H54 (cell line): ENCODE results near the gene C3orf20.

Experiments used
- DNase-seq: peaks from one replicate; pipeline ENCODE4 v3.0.0; 2011; ENCODE audit warnings: low spot score, mixed read lengths; ENCODE audit not compliant: insufficient read length
- FAIRE-seq: peaks from 3 replicates; lab custom pipeline; 2011; peaks lifted over from hg19 to GRCh38; lab: Jason Lieb, UNC
- POLR2A ChIP-seq: IDR thresholded peaks from 2 replicates; pipeline ENCODE4 v1.6.1; 2011; ENCODE audit warnings: low read depth, mild to moderate bottlenecking, low read length

The C3orf20 gene

GRCh38 chr3:14789221-14789620 lies 114.3 kb downstream of the C3orf20 start:
- no peak for FAIRE-seq
- no peak for TF ChIP-seq POLR2A
- no peak for DNase-seq

- no peak for TF ChIP-seq POLR2A
- DNase-seq = no peak
- FAIRE-seq = no peak
Measured at GRCh38 chr3:14789640-14790285, 114.8 kb downstream of the C3orf20 start.

GRCh38 chr3:14791343-14791945 lies 116.5 kb downstream of the C3orf20 start:
- FAIRE-seq = no peak
- DNase-seq = peak; percentile 69
- TF ChIP-seq POLR2A = no peak

GRCh38 chr3:14792691-14793121 lies 117.8 kb downstream of the C3orf20 start:
- FAIRE-seq (no peak), DNase-seq (no peak)
- TF ChIP-seq POLR2A = no peak

GRCh38 chr3:14793126-14793857 lies 118.4 kb downstream of the C3orf20 start:
- no peak for TF ChIP-seq POLR2A
- no peak for FAIRE-seq
- DNase-seq = no peak

- no peak for FAIRE-seq
- TF ChIP-seq POLR2A = no peak
- DNase-seq = no peak
Measured at GRCh38 chr3:14793858-14794234, 118.9 kb downstream of the C3orf20 start.

- TF ChIP-seq POLR2A = no peak
- no peak for FAIRE-seq
- no peak for DNase-seq
Measured at GRCh38 chr3:14794435-14794834, 119.5 kb downstream of the C3orf20 start.

- FAIRE-seq (no peak), DNase-seq (no peak)
- no peak for TF ChIP-seq POLR2A
Measured at GRCh38 chr3:14795996-14796395, 121.1 kb downstream of the C3orf20 start.

- no peak for DNase-seq
- no peak for FAIRE-seq
- TF ChIP-seq POLR2A = no peak
Measured at GRCh38 chr3:14796403-14797077, 121.6 kb downstream of the C3orf20 start.

GRCh38 chr3:14797731-14798130 lies 122.8 kb downstream of the C3orf20 start:
- DNase-seq (no peak), FAIRE-seq (no peak)
- TF ChIP-seq POLR2A = no peak

- no peak for FAIRE-seq
- no peak for TF ChIP-seq POLR2A
- DNase-seq = no peak
Measured at GRCh38 chr3:14798231-14798630, 123.3 kb downstream of the C3orf20 start.

- no peak for TF ChIP-seq POLR2A
- no peak for DNase-seq
- FAIRE-seq = no peak
Measured at GRCh38 chr3:14799146-14799545, 124.2 kb downstream of the C3orf20 start.

GRCh38 chr3:14801031-14801430 lies 126.1 kb downstream of the C3orf20 start:
- DNase-seq (no peak), FAIRE-seq (no peak)
- no peak for TF ChIP-seq POLR2A
